ENCODE measurements around the gene CCDC78.

CCDC78 gene

DNA sequence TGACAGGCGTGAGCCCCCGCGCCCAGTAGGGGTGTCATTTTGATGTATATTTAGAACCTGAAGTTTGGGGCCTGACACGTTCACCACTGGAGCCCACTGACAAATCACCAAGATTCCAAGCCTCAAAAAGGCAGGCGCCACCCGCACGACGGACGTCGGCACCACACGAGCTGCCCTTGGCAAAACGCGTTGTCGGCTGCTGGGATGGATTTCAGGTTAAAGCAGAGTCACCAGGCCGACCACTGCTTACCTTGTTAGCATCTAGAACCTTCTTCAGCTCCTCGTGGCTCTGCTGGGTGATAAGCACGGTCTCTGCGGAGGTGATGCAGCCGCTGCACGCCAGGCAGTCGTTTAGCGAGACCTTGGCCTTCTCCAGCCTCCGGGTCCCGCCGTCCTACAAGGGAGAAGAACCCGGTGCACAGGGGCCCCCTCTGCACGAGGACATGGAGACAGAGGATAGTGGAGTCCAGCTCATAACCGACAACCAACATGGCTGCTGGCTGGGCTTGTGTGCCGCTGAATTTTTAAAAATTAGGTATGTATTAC lies 10.8 kb upstream of the CCDC78 start:
- DNase-seq = no peak

DNA sequence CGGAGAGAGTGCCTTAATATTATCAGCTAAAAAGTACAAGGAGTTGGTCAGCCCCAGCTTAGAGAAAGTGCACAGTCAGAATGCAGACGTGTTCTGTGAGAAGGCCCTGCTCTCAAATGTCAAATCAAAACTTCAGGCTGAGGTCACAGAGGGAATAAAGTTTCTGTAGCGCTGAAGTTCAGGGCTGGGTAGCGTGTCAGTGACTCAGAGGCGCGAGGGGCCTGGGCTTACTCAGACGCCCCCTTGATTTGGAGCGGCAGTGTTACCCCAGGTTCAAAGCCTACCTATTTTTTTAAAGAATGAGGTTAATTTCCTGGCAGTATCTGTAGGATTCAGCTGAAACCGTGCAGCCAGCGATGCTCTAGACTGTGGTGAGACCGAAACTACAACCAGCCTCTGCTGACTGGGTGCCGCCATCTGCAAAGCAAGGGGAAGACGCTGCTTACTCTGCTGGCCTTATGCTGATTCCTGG lies 9.8 kb upstream of the CCDC78 start:
- no peak for DNase-seq

DNA sequence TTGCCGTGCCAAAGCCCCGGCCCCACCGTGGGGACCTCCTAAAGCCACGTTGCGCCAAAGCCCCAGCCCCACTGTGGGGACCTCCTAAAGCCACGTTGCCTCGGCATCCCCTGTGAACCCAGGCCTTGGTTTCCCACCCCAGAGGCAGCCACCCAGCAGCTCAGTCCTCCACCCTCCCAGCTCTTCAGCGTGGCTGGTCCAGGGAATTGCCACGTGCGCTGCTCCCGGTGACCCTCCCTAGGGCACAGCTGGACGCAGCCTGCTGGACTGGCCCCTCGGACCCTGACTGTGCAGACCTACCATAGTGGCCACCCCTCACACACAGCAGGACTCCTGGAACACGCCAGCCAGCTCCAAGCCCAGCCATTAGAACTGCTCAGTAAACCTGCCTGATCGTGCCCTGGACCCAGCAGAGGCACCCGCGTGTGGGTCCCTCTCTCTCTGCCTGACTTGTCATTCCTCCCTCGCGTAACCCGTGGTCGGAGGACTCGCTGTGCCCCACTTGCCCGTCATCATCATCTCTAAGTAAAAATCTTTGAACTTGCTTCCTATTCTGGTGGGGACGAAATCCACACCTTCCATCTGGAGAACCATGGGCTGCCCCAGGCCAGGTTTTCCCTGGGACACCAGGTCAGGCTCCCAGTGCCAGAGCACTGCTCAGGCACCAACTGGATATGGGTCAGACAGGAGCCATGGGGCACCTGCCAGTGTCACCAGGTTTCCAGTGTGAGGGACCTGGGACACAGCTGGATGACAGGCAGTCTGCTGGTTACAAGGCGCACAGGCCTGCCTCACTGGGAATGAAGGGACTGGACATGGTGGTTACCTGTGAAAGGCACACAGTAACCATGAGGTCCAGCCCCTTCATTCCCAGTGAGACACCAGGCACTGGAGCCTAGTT lies 9.0 kb upstream of the CCDC78 start:
- no peak for DNase-seq

DNA sequence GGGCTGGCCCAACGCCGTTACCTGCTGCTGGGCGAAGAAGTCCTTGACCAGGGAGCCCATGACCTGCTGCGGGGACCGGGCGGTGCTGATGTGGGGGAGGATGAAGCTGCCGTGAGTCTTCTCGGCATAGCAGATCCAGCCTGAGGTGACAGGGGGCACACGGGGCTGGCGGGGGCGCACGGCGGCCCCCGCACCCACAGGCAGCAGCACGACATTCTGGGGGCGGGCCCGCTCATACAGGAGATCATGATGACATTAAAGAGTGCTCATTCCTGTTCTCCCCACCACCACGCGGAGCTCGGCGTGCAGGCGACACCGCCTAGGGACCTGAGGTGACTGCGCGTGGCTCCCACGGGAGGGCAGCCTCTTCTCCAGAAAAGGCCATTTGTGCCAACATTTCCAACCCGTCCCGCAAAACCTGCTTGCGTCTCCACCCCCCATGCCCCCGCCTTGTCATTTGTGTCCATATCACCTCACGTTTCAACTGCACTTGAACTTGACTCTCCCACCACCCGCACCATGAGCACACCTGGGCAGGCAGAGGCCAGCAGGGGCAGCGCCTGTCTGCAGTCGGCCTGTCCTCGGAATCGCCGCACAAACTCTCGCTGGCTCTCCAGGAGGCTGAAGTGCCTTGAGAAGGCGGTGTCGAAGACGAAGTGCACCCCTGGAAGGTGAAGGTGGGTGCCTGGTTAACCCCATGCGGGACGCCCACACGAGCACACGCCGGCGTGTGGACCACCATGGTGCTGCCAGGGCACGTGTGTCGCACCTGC lies 8.2 kb upstream of the CCDC78 start:
- DNase-seq = no peak

DNA sequence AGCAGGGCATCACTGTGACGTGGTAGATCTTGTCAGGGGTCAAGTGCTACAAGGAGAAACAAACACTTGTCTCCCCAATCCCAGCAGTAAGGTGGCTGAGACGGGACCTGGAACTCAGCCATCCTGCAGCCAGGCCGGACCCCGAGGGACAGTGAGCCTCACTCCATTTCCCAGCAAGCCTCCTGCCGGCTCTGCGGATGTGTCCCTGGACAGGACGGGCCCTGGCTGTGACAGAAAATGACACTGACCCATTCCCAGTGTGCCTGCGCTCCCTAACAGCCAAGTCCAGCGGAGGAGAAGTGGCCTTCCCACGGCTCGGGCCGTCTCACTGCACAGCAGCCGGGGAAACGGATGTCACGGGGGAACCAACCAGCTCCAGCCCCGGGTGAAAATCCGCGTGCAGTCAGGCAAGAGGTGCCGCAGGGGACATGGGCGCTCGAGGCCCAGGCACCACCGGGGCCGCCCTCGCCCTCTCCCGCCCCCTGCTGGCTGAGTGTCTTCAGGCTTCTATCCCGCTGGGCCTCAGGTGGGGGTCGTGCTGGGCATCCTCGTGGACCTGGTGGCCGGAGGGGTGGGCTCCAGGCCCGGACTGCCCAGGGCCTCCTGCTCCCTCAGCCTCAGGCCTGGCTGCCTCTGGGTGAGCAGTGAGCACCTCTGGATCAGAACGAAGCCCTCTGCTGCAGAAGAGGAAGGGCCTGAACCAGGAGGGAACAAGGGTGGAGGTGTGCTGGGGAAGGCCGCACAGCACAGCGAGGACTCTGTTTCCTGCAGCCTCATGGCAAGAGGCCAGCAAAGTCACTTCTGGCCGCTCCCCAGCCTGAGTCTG lies 7.4 kb upstream of the CCDC78 start:
- DNase-seq = peak; percentile 61

DNA sequence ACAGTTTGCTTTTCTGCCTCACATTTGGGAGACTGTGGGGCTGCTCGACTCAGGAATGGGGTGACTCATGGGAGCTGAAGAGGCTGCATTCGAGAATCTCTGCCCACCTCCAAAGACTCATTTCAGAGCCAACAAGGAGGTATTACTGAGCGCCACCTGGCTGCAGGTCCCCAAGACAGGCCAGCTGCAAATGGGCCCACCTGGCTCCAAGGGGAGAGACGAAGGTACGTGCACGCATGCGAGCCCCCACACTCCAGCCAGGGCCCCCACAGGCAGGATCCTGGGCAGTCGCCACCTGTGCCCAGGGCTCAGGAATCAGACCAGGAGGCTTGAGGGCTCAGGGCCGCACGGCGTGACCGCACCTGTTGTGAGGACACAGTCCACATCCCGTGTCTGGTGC lies 6.7 kb upstream of the CCDC78 start:
- DNase-seq = no peak

DNA sequence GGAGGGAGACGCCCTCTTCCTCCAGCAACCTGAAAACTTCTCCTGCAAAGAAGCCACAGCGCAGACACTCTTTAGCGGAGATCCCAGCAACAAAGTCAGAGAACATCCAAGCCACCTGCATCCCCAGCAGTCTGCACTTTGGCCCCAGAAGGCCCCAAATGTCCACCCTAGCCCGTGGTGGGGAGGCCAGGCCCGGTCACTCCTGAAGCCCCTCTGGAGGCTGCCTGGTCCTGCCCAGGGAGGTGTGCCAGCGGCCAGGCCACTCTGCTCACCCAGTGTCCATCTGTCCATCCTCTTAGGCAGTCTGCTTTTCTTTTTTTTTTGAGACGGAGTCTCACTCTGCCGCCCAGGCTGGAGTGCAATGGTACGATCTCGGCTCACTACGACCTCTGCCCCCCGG lies 6.1 kb upstream of the CCDC78 start:
- DNase-seq = no peak

DNA sequence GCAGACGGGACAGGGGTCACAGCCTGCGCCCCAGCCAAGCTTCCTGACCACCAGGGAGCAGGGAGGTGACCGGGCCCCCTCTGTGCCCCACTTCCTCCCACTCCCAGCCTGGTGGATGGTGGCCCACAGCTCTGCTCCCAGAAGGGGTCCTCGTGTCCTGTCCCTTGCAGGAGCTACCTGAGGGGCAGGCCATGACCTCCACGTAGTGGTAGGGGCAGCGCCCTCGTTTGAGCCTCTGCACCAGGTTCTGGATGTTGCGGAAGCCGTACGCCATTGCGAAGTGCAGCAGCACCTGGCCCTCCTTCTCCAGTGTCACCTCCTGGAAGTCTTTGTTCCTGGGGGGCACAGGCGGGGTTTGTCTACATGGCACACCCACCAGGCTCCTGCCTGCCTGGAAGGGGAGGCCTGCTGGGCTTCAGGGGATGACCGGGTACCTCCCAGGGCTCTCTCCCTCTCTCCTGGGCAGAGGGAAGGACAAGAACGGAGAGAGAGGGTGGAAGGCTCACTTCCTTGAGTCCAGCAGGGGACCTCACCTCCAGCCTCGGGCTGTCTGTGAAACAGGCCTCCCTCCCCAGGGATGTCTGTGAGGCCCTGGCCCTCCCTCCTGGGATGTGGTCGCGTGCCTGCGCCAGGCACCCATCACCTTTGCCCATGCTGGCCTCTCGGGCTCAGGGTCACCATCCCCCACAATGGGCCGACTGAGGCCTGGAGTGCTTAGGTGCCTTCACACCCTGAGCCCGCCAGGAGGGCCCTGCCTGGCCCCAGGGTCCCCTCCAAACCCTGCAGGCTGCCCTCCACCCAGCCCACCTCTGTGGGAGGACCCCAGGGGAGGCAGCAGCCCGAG lies 4.6 kb upstream of the CCDC78 start:
- DNase-seq = no peak

DNA sequence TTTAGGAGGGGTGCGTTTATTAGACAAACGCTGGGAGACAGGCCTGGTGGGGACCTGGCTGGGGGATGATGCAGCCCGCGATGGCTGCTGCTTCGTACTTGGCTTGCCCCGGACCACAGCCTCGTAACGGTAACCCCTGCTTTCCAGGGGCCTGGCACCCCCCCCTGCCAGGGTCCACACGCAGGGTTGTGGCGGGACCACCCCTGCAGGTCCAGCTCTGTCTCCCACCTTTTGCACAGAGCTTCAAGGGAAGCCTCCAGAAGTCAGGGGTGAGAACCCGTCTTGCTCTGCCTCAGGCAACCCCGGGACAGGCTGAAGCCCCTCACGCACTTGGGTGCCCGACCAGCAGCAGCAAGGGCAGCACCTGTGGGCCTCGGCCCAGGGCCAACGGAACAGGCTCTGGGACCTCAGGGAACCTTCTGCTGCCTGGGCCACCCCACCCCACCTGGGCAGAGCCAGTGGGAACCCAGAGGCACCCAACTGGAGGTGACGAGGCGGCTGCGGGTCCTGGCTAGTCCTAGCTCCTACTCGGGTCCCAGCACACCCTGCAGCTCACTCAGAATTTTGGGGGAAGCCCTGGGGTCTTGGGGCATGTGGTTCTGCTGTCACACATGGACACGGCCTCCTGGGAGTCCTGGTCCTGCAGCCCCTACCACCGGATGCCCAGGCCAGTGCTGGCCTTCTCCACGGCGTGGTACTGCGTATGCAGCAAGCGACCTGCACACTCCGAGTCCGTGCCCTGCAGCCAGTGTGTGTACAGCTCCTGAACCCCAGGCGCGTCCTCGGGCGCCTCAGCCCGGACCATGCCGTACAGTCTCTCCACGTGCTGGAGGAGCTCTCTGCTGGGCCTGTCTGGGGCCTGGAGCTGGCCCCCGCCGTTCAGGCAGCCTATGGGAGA lies 3.8 kb upstream of the CCDC78 start:
- DNase-seq = no peak

DNA sequence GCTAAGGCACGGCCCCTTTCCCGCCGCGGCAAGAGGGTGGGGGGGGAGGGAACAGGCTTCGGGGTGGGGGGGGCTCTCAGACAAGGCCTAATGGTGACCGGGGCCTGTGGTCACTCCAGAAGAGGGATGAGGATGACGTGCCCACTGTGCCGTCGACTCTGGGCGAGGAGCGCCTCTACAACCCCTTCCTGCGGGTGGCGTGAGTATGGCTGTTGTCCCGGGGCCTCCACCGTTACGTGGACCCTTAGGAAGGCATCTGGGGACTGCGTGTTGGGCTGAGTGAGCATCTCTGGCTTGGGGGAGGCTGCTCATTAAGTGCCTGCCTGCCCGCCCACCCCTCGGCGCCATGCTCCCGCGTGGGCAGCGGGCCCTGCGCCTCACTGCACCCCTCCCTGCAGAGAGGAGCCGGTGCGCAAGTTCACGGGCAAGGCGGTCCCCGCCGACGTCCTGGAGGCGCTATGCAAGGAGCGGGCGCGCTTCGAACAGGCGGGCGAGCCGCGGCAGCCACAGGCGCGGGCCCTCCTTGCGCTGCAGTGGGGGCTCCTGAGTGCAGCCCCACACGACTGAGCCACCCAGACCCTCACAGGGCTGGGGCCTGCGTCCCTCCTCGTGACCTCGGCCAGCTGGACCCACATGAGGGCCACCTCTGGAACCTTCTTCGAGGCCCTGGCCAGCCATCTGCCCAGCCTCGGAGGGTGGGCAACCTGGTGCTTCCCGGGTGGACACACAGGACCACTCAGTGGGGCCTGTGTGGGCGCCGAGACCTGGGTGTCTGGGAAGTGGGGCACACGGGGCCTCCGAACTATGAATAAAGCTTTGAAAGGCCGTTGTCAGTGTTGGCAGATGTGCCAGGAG lies 2.9 kb upstream of the CCDC78 start:
- no peak for DNase-seq

DNA sequence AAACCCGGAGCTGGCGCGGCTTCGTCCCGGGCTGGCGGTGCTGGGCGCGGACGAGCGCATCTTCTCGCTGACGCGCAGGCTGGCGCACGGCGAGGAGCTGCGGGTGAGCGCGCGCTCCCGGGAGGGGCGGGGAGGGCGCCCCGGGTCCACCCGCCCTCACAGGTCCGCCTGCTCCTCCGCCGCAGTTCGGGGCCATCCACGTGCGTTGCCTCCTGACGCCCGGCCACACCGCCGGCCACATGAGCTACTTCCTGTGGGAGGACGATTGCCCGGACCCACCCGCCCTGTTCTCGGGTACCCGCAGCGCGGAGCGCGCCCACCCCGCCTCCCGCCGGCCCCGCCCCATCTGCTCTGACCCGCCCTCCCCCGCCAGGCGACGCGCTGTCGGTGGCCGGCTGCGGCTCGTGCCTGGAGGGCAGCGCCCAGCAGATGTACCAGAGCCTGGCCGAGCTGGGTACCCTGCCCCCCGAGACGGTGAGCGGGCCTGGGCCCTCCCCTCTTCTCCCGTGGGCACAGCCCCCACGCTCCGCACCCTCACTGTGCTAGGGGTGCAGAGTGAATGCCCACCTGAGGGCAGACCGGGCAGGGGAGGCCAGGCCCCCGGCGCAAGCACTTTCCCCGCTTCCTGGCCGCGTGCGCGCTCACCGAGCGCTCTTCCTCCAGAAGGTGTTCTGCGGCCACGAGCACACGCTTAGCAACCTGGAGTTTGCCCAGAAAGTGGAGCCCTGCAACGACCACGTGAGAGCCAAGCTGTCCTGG lies 2.1 kb upstream of the CCDC78 start:
- peak; percentile 63 for DNase-seq

DNA sequence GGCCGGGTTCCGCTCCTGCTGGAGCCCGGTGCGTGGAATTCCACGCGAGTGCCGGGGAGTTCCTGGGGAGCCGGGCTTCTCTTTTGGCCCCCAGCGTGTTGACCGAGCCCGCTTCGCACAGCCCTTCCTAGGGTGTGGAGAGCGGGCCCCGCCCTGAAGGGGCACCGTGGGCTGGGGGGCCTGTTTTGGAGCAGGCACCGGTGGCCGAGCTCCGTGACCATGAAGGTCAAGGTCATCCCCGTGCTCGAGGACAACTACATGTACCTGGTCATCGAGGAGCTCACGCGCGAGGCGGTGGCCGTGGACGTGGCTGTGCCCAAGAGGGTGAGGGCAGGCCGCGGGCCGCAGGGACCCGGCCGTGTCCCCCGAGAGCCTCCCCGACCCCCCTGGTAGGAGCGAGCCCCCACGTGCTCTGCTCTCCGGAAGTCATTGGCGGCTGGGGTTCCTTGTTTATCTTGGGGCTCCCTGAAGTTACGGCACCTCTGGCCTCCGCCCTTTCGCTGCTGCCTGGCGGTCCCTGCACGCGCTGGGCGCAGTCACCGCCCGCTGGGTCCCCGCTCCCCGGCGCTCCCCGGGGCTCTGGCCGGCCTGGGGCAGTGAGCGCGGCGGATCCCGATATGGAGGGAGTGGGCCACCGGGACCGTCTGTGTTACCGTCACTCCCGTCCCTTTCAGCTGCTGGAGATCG lies 1.2 kb upstream of the CCDC78 start:
- peak; percentile 43 for DNase-seq

DNA sequence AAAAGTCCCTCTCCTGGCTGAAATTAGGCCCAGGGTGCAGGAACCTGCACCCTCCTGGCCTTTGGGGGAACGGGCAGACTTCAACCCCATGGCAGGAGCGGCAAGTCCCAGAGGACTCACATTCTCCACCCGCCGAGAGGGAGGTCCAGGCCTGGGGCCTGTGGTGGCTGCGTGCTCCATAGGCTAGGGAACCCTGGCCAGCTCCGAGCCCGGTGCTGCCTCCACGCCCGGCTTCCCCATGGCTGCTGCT lies 130 bp downstream of the CCDC78 start:
- DNase-seq = no peak

DNA sequence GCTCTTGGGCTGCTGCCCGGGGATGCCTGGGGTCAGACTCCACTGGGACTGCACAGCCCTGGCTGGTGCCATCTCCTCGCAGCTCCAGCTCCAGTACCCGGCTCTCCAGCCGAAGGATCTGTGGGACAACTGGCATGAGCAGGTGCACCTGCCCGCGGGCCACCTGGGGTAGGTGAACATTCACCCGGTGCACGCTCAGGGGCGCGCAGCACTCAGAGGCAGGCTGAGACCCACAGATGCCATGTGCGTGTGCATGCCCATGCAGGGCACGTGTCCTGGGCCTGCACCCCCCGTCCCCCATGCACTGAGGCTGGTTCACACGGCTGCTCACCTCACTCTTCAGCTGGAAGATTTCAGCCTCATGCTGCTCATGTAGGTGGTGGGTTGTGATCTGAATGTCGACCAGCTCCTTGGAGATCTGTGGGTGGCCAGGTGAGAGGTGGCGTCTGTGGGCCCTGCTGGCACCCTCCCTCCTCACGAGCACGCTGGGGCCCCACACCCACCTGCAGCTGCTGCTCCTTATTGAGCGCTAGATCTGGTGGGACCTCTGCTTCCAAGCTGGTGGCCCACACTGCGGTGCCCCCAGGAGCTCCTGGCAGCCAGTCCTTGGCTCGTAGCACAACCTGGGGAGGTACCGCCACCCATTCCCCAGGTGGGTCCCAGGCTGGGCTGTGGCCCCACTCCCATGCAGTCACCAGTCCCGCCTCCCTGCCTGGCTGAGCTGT lies 618 bp downstream of the CCDC78 start:
- no peak for DNase-seq

DNA sequence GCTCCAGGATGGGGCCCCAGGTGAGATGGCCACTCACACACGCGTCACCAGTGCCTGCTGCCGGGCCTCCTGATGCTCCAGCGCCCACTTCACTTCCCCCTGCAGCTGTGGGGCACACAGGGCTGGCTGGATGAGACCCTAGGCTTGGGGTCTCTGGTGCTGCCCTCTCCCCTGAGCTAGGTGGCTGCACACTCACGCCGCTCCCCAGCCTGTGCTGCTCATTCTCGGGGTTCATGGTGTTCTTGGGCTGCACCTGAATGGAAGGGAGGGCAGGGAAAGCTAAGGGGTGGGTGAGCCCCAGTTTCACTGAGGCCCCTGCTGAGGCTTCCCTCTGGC lies 1.2 kb downstream of the CCDC78 start:
- DNase-seq = no peak

DNA sequence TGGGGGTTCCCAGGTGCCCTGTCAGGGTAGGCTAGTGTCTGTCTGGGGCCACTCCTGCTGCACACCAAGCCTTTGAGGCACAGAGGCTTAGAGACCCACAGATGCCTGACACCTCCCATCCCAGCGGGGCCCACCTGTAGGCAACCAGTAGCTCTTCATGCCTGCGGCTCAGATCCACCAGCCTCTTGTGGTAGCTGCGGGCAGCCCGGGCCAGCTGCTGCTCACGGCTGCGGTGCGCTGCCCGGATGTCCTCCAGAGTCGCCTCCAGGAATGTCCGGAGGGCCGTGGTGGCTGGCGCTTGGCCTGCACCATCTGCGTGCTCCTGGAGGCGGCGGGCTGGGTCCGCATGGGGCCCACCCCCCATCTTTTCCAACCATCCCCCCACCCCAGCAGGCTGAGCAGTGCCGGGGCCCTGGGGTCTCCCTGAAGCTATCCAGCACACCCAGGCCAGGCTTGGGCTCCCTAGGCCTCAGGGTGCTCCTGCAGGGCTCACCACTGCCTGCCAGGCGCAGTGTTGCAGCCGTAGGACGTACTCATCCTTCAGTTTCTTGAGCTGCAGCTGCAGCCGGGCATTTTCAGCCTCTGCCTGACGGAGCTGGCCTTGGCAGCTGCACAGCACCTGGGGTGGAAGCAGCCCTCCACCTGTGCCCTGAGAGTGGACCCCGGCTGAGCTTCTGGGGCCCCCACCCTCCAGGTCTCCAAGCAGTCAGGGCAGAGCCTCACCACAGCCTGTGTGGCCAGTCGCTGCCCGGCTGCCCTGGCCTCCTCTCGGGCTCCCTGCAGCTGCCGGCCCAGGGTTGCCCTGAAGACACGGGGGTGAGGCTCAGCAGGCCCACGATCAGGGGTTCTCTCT lies 1.8 kb downstream of the CCDC78 start:
- DNase-seq = no peak

DNA sequence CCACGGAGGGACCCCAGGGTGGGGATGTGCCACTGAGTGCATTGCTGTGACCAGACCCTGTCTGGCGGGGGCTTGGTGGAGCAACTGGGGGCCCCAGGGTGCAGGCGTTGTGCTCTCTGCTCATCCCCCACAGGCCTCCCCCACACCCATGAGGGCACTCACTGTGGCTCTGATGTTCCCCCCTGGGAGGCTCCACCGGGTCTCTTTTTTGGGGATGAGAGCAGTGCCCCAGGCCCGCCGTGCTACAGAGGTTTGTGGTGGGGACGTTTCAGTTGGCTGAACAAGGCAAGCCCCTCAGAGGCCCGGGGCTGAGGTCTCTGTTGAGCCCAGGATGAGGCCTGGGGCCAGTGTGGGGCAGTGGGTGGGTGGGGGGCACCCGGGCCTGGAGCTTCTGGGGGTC lies 2.5 kb downstream of the CCDC78 start:
- no peak for DNase-seq

All from CD4-positive, alpha-beta T cell treated with Interleukin-6 for 4 hours (primary cell).